Endothelial cell of umbilical vein (primary cell): ENCODE data around the gene PLA2G4E. TPM values are rescaled to one million over a fixed set of nuclear protein-coding genes. Genes with fewer than 3 reads are reported as not detected.

Source experiments
- BruUV-seq: library from RNA; stranded (reverse); fragments of 400-500 nt; replicated peaks from 2 replicates; lab custom pipeline; 2021; lab: Mats Ljungman, UMichigan
- CTCF ChIA-PET: fragments of 300-600, 350-600 bp; sonication (Branson Sonifier 250); formaldehyde crosslinking; loops from one replicate; lab custom pipeline; 2021; ENCODE audit warnings: antibody characterized with exemption, inconsistent platforms; lab: Charles Lee
- POLR2A ChIA-PET: fragments of 300-600, 350-600 bp; sonication (Branson Sonifier 250); formaldehyde crosslinking; loops from one replicate; lab custom pipeline; 2021; ENCODE audit warnings: antibody characterized with exemption, inconsistent platforms; lab: Charles Lee
- DNase-seq: peaks from one replicate; pipeline ENCODE4 v3.0.0-alpha.2; 2011; ENCODE audit warnings: low read depth, low spot score
- FAIRE-seq: peaks from 2 replicates; lab custom pipeline; 2011; peaks lifted over from hg19 to GRCh38; lab: Jason Lieb, UNC
- H2AFZ ChIP-seq: 2 replicates; pipeline ENCODE4 v1.6.0; 2012; ENCODE audit warnings: low read depth, low read length, control low read depth, inconsistent platforms
- H3K27ac ChIP-seq: 2 replicates; pipeline ENCODE4 v1.5.1; 2011; ENCODE audit warnings: low read depth, mild to moderate bottlenecking, control low read depth, low read length, moderate library complexity; ENCODE audit not compliant: insufficient read depth
- H3K27me3 ChIP-seq, 2 experiments: 2 replicates each; pipeline versions ENCODE4 v1.6.0 to v1.6.1; 2011; ENCODE audit warnings: low read length in 2 of 2, mixed read lengths in 1 of 2; ENCODE audit not compliant: control insufficient read depth in 2 of 2, insufficient read depth in 2 of 2
- H3K36me3 ChIP-seq, 2 experiments: 2 replicates in 1 of 2; 3 replicates in 1 of 2; pipeline ENCODE4 v1.5.1; 2011; ENCODE audit warnings: low read length in 2 of 2, mild to moderate bottlenecking in 1 of 2, moderate library complexity in 1 of 2; ENCODE audit not compliant: control insufficient read depth in 2 of 2, insufficient read depth in 2 of 2; ENCODE audit errors: extremely low read depth in 1 of 2
- H3K4me1 ChIP-seq: 3 replicates; pipeline ENCODE4 v1.5.1; 2011; ENCODE audit warnings: mild to moderate bottlenecking, low read length; ENCODE audit not compliant: control insufficient read depth, insufficient read depth; ENCODE audit errors: extremely low read depth
- H3K4me2 ChIP-seq: 2 replicates; pipeline ENCODE4 v1.6.1; 2011; ENCODE audit warnings: low read length, control low read depth, mixed read lengths; ENCODE audit not compliant: insufficient read depth
- H3K4me3 ChIP-seq, 3 experiments: fragments of 200-600 bp in 1 of 3; sonication (generic), shearing (Covaris generic) in 1 of 3; replicated peaks in 1 of 3; 2 replicates each; pipeline ENCODE4 v1.5.1; 2011 to 2016; ENCODE audit warnings: control low read depth in 3 of 3, low read length in 3 of 3, mild to moderate bottlenecking in 2 of 3, inconsistent platforms in 1 of 3, low read depth in 1 of 3, moderate library complexity in 1 of 3; ENCODE audit not compliant: insufficient read depth in 1 of 3
- H3K79me2 ChIP-seq: 2 replicates; pipeline ENCODE4 v1.6.0; 2012; ENCODE audit warnings: low read length, inconsistent platforms; ENCODE audit not compliant: control insufficient read depth, insufficient read depth
- H3K9ac ChIP-seq: replicated peaks from 2 replicates; pipeline ENCODE3; 2011; ENCODE audit warnings: low read length, control low read depth; ENCODE audit not compliant: insufficient read depth; ENCODE audit errors: extremely low read depth
- H3K9me1 ChIP-seq: replicated peaks from 3 replicates; pipeline ENCODE4 v1.6.0; 2011; ENCODE audit warnings: mild to moderate bottlenecking, low read length; ENCODE audit not compliant: control insufficient read depth, insufficient read depth; ENCODE audit errors: extremely low read depth
- H3K9me3 ChIP-seq: replicated peaks from 2 replicates; pipeline ENCODE4 v1.5.1; 2012; ENCODE audit warnings: low read length, inconsistent platforms; ENCODE audit not compliant: control insufficient read depth, insufficient read depth
- H4K20me1 ChIP-seq: replicated peaks from 2 replicates; pipeline ENCODE3; 2011; ENCODE audit warnings: mild to moderate bottlenecking, low read length; ENCODE audit not compliant: control insufficient read depth, insufficient read depth; ENCODE audit errors: extremely low read depth
- CTCF ChIP-seq, 2 donors: IDR thresholded peaks; 1 replicate in 1 of 2; 2 replicates in 1 of 2; pipeline ENCODE4 v1.5.1; 2011; ENCODE audit warnings: low read length in 2 of 2, mild to moderate bottlenecking in 2 of 2, moderate library complexity in 2 of 2, control low read depth in 1 of 2, inconsistent platforms in 1 of 2, low read depth in 1 of 2; ENCODE audit not compliant: insufficient read depth in 1 of 2; ENCODE audit errors: extremely low read depth in 1 of 2
- EZH2 ChIP-seq: IDR thresholded peaks from 2 replicates; pipeline ENCODE4 v1.6.1; 2012; ENCODE audit warnings: borderline replicate concordance, low read depth, mild to moderate bottlenecking, moderate library complexity, low read length, inconsistent platforms; ENCODE audit not compliant: severe bottlenecking
- FOS ChIP-seq: IDR thresholded peaks from 2 replicates; pipeline ENCODE4 v1.6.1; 2011; ENCODE audit warnings: mild to moderate bottlenecking, low read length, moderate library complexity, borderline replicate concordance; ENCODE audit not compliant: insufficient read depth
- GATA2 ChIP-seq: IDR thresholded peaks from 2 replicates; pipeline ENCODE4 v1.7.0; 2011; ENCODE audit warnings: low read depth, mild to moderate bottlenecking, moderate library complexity, mixed read lengths, low read length; ENCODE audit not compliant: insufficient read length, insufficient read depth
- JUN ChIP-seq: IDR thresholded peaks from 2 replicates; pipeline ENCODE4 v1.6.1; 2011; ENCODE audit warnings: borderline replicate concordance, low read depth; ENCODE audit not compliant: insufficient read length, insufficient read depth
- MAX ChIP-seq: IDR thresholded peaks from 2 replicates; pipeline ENCODE4 v1.6.1; 2011; ENCODE audit not compliant: insufficient read depth, insufficient read length
- MYC ChIP-seq: IDR thresholded peaks from one replicate; pipeline ENCODE4 v1.6.1; 2011; ENCODE audit warnings: mild to moderate bottlenecking, low read depth, low read length
- POLR2A ChIP-seq: IDR thresholded peaks from 2 replicates; pipeline ENCODE4 v1.6.1; 2012; ENCODE audit warnings: low read depth, mild to moderate bottlenecking, control low read depth, low read length
- POLR2AphosphoS5 ChIP-seq: IDR thresholded peaks from 2 replicates; pipeline ENCODE4 v1.6.1; 2012; ENCODE audit warnings: low read depth, mild to moderate bottlenecking, control low read depth, low read length, moderate library complexity; ENCODE audit not compliant: insufficient read depth
- dilution Hi-C: fragments of 300-500 bp; cut with MboI; formaldehyde crosslinking; loops from one replicate; pipeline ENCODE4 v1.15.0; 2019; ENCODE audit warnings: low sequenced_read_pairs; ENCODE audit not compliant: extremely low pct_ligation_motif_present
- intact Hi-C: fragments of 100-400 bp; cut with micrococcal nuclease; formaldehyde crosslinking; loops from one replicate; pipeline ENCODE4 v1.10.0; 2022
- polyA plus RNA-seq, 4 experiments: library from polyadenylated mRNA; depleted of rRNA in 3 of 4; stranded (reverse) in 3 of 4; unstranded in 1 of 4; fragments of >200 nt; gene quantifications; 2 replicates each; pipeline versions ENCODE4 v1.2.1 to v1.2.3, GENCODE V29; 2011 to 2012; ENCODE audit warnings: missing spikeins in 1 of 4
- total RNA-seq: library from RNA; stranded (reverse); gene quantifications from 2 replicates; pipeline ENCODE4 v1.2.3, GENCODE V29; 2021

PLA2G4E gene
- total and polyA plus RNA-seq, 2 donors (not counting 3 experiments of a cell fraction or from before 2014, with no cell fraction given): not detected

GRCh38 chr15:41934843-41935242, 86.0 kb downstream of the PLA2G4E start:
- Histone ChIP-seq H3K4me1 (peaks cover 93% of the 10 kb centered on the region), H3K79me2 (peaks cover 68% of the 10 kb centered on the region), H3K9me1 (no peaks in the 10 kb centered on the region), H3K9ac (peak overlapping the region; percentile 75), H3K27me3 (no peaks in the 10 kb centered on the region), H3K9me3 (no peaks in the 10 kb centered on the region), H2AFZ (no peak overlapping the region), H3K4me3 (no peak overlapping the region), H3K4me2 (peak overlapping the region; percentile 53), H3K36me3 (peaks cover 2% of the 10 kb centered on the region in 2 experiments), H4K20me1 (no peaks in the 10 kb centered on the region), H3K27ac (peak overlapping the region; percentile 99)
- ChIA-PET POLR2A (interaction anchor here (0.9 kb wide), 1 partner anchor 35 kb away, joined by 3 read pairs; no protein-coding TSS in a partner anchor), CTCF (interaction anchor here (1.0 to 1.5 kb wide), 2 partner anchors 12 to 35 kb away, joined by 3 to 4 read pairs; no protein-coding TSS in a partner anchor)
- DNase-seq (peak; percentile 71), FAIRE-seq (peak; percentile 60)
- TF ChIP-seq FOS: no peak
- peak; percentile 67 for TF ChIP-seq GATA2
- peak; percentile 60 for TF ChIP-seq POLR2AphosphoS5
- no peak for TF ChIP-seq JUN
- no TSS peak for BruUV-seq
- intact Hi-C loops (no loop called here), dilution Hi-C loops (no loop called here)

GRCh38 chr15:41933771-41934170, 87.1 kb downstream of the PLA2G4E start:
- peak; percentile 8 for FAIRE-seq
- H3K9me1 ChIP-seq: no peaks in the 10 kb centered on the region
- H3K4me1 ChIP-seq: peaks cover 93% of the 10 kb centered on the region
- POLR2A ChIA-PET: no interaction called here
- BruUV-seq: no TSS peak
- no peaks in the 10 kb centered on the region for H3K9me3 ChIP-seq
- no peaks in the 10 kb centered on the region for H3K27me3 ChIP-seq
- peaks cover 5 to 8% of the 10 kb centered on the region in 2 experiments for H3K36me3 ChIP-seq
- no peaks in the 10 kb centered on the region for H4K20me1 ChIP-seq
- TF ChIP-seq EZH2 (no peak), CTCF (IDR thresholded peaks at IDR 0.05; ENCODE audit: extremely low read depth in 1 of 2, insufficient read depth in 1 of 2, low read depth in 1 of 2, low read length in 2 of 2) (no peak), FOS (peak; percentile 72), POLR2A (no peak), GATA2 (peak; percentile 39), JUN (no peak), POLR2AphosphoS5 (peak; percentile 74), MAX (no peak), MYC (peak; percentile 12)
- no peak overlapping the region for H2AFZ ChIP-seq
- no peak overlapping the region for H3K4me3 ChIP-seq
- H3K27ac ChIP-seq: peak overlapping the region; percentile 99
- peak overlapping the region; percentile 75 for H3K9ac ChIP-seq
- intact Hi-C loops (no loop called here), dilution Hi-C loops (no loop called here)
- CTCF ChIA-PET: interaction anchor here (0.9 to 2.8 kb wide), 4 partner anchors 22 to 56 kb away, joined by 3 to 12 read pairs (median 4); partner anchors contain the start of gene EHD4
- peaks cover 69% of the 10 kb centered on the region for H3K79me2 ChIP-seq
- peak; percentile 55 for DNase-seq
- H3K4me2 ChIP-seq: peak overlapping the region; percentile 53
